ENCODE measurements around the gene DCAF6.
A peak's percentile ranks its signal among the peaks of the same experiment; 100 is the strongest.
"Not testable (repeated sequence)": the region's sequence is repeated elsewhere in the genome, so short reads cannot be mapped to it uniquely, and the experiment has no call there.

DCAF6 gene

GRCh38 chr1:167924102-167924501 lies 12.4 kb upstream of the DCAF6 start:
- DNase-seq, result no peak

GRCh38 chr1:167924543-167925231 lies 11.8 kb upstream of the DCAF6 start:
- DNase-seq, result no peak

- no peak for DNase-seq
Measured at GRCh38 chr1:167926486-167926997, 9.9 kb upstream of the DCAF6 start.

GRCh38 chr1:167927046-167927754 lies 9.3 kb upstream of the DCAF6 start:
- DNase-seq, result no peak

GRCh38 chr1:167928457-167928852 lies 8.0 kb upstream of the DCAF6 start:
- no peak for DNase-seq

- DNase-seq, result not testable (repeated sequence)
Measured at GRCh38 chr1:167928919-167929318, 7.6 kb upstream of the DCAF6 start.

- no peak for DNase-seq
Measured at GRCh38 chr1:167929725-167930124, 6.8 kb upstream of the DCAF6 start.

- DNase-seq, result no peak
Measured at GRCh38 chr1:167933788-167934187, 2.7 kb upstream of the DCAF6 start.

- DNase-seq, result no peak
Measured at GRCh38 chr1:167934426-167935215, 1.9 kb upstream of the DCAF6 start.

- peak; percentile 29 for DNase-seq
Measured at GRCh38 chr1:167935216-167936067, 1.0 kb upstream of the DCAF6 start.

- DNase-seq, result peak; percentile 69
Measured at GRCh38 chr1:167936930-167937708, 636 bp downstream of the DCAF6 start, which contains the start of gene MPC2. TSS of gene MPC2 (minus strand) at chr1:167937072. CDS start at chr1:167935841, 1,231 bp downstream.

- DNase-seq, result no peak
Measured at GRCh38 chr1:167937709-167938010, 1.2 kb downstream of the DCAF6 start.

GRCh38 chr1:167938080-167938636 lies 1.7 kb downstream of the DCAF6 start:
- no peak for DNase-seq

GRCh38 chr1:167940264-167940663 lies 3.8 kb downstream of the DCAF6 start:
- no peak for DNase-seq

- DNase-seq, result no peak
Measured at GRCh38 chr1:167943541-167943940, 7.1 kb downstream of the DCAF6 start.

GRCh38 chr1:167947733-167948132 lies 11.2 kb downstream of the DCAF6 start:
- DNase-seq, result no peak

GRCh38 chr1:167949785-167950184 lies 13.3 kb downstream of the DCAF6 start:
- DNase-seq, result no peak

- no peak for DNase-seq
Measured at GRCh38 chr1:167950569-167950968, 14.1 kb downstream of the DCAF6 start.

GRCh38 chr1:167955915-167956314 lies 19.4 kb downstream of the DCAF6 start:
- DNase-seq, result no peak

GRCh38 chr1:167957710-167958109 lies 21.2 kb downstream of the DCAF6 start:
- DNase-seq, result no peak

- no peak for DNase-seq
Measured at GRCh38 chr1:167964646-167965045, 28.2 kb downstream of the DCAF6 start.

- no peak for DNase-seq
Measured at GRCh38 chr1:167966050-167966449, 29.6 kb downstream of the DCAF6 start.

Data from stimulated activated naive CD4-positive, alpha-beta T cell treated with Interleukin-2 at 50 U/mL for 16 hours (primary cell).